GM18861 (cell line): ENCODE results near the gene ZFPM1.

Experiments
- ATAC-seq: cut with Tn5 transposase; IDR thresholded peaks from one replicate; pipeline ENCODE4 v1.9.1; 2021; ENCODE audit not compliant: unreplicated experiment

The ZFPM1 gene

GRCh38 chr16:88495268-88495772, 42.2 kb downstream of the ZFPM1 start:
- ATAC-seq = no peak

- no peak for ATAC-seq
Measured at GRCh38 chr16:88497561-88498462, 44.7 kb downstream of the ZFPM1 start.

- no peak for ATAC-seq
Measured at GRCh38 chr16:88498576-88499208, 45.6 kb downstream of the ZFPM1 start.

GRCh38 chr16:88499292-88499691, 46.2 kb downstream of the ZFPM1 start:
- ATAC-seq = no peak

- no peak for ATAC-seq
Measured at GRCh38 chr16:88499836-88500251, 46.8 kb downstream of the ZFPM1 start.

- no peak for ATAC-seq
Measured at GRCh38 chr16:88500255-88500661, 47.2 kb downstream of the ZFPM1 start.

- no peak for ATAC-seq
Measured at GRCh38 chr16:88502371-88502770, 49.3 kb downstream of the ZFPM1 start.

GRCh38 chr16:88502776-88503280, 49.7 kb downstream of the ZFPM1 start:
- no peak for ATAC-seq

GRCh38 chr16:88503374-88503770, 50.3 kb downstream of the ZFPM1 start:
- no peak for ATAC-seq

- ATAC-seq = no peak
Measured at GRCh38 chr16:88503771-88504488, 50.9 kb downstream of the ZFPM1 start.

- ATAC-seq = no peak
Measured at GRCh38 chr16:88504489-88505404, 51.7 kb downstream of the ZFPM1 start.

- ATAC-seq = no peak
Measured at GRCh38 chr16:88505405-88506082, 52.5 kb downstream of the ZFPM1 start.

GRCh38 chr16:88506723-88507122, 53.6 kb downstream of the ZFPM1 start:
- ATAC-seq = no peak

- no peak for ATAC-seq
Measured at GRCh38 chr16:88507231-88507743, 54.2 kb downstream of the ZFPM1 start.

GRCh38 chr16:88508376-88508867, 55.3 kb downstream of the ZFPM1 start:
- ATAC-seq = no peak

- no peak for ATAC-seq
Measured at GRCh38 chr16:88508868-88509748, 56.0 kb downstream of the ZFPM1 start.

- ATAC-seq = no peak
Measured at GRCh38 chr16:88509749-88510069, 56.6 kb downstream of the ZFPM1 start.
